Fibroblast of villous mesenchyme (primary cell): ENCODE measurements around the gene ZNF814. TPM values are rescaled to one million over a fixed set of nuclear protein-coding genes. Genes with fewer than 3 reads are reported as not detected.
A peak's percentile ranks its signal among the peaks of the same experiment; 100 is the strongest.

ENCODE experiments used
- DNase-seq: peaks from one replicate; pipeline ENCODE4 v3.0.0-alpha.2; 2010; ENCODE audit warnings: low read depth
- H3K4me3 ChIP-seq: 2 replicates; pipeline ENCODE4 v1.5.1; 2011; ENCODE audit warnings: low read depth, mild to moderate bottlenecking, low read length
- CTCF ChIP-seq: IDR thresholded peaks from 2 replicates; pipeline ENCODE4 v1.5.1; 2012; ENCODE audit warnings: low read depth, mild to moderate bottlenecking, low read length; ENCODE audit not compliant: insufficient read depth
- total RNA-seq: library from RNA; depleted of rRNA; stranded (reverse); fragments of >200 nt; gene quantifications from 2 replicates; pipeline ENCODE4 v1.2.3, GENCODE V29; 2012

Gene ZNF814
- total RNA-seq, 1 donor = 7.8 TPM

- no peak overlapping the region for H3K4me3 ChIP-seq
- DNase-seq = peak; percentile 80
- TF ChIP-seq CTCF = no peak
Measured at GRCh38 chr19:57807541-57807940, 81.3 kb downstream of the ZNF814 start.

- peak; percentile 84 for DNase-seq
- peak overlapping the region; percentile 72 for H3K4me3 ChIP-seq
- no peak for TF ChIP-seq CTCF
Measured at GRCh38 chr19:57803594-57804325, 85.1 kb downstream of the ZNF814 start.

GRCh38 chr19:57803265-57803593 lies 85.6 kb downstream of the ZNF814 start:
- DNase-seq = no peak
- no peak for TF ChIP-seq CTCF
- H3K4me3 ChIP-seq = peak overlapping the region; percentile 72

- no peak for TF ChIP-seq CTCF
- no peak overlapping the region for H3K4me3 ChIP-seq
- no peak for DNase-seq
Measured at GRCh38 chr19:57802269-57802668, 86.6 kb downstream of the ZNF814 start.

- no peak for TF ChIP-seq CTCF
- no peak overlapping the region for H3K4me3 ChIP-seq
- no peak for DNase-seq
Measured at GRCh38 chr19:57800696-57801095, 88.1 kb downstream of the ZNF814 start.

Other genes starting within 250 kb of the ZNF814 start
- not detected in 2 replicates for gene ZSCAN4, start 220.1 kb downstream of the ZNF814 start, total RNA-seq
- gene ZNF551, start 207.1 kb downstream of the ZNF814 start, total RNA-seq = 6.4 and 6.5 TPM in 2 replicates
- 1.3 and 1.7 TPM in 2 replicates for gene ZNF154, start 179.8 kb downstream of the ZNF814 start, total RNA-seq
- gene ZNF671, start 161.4 kb downstream of the ZNF814 start, total RNA-seq = 5.8 and 6.9 TPM in 2 replicates
- gene ZNF776, start 142.2 kb downstream of the ZNF814 start, total RNA-seq = 11.9 and 14.7 TPM in 2 replicates
- 12.2 and 22.9 TPM in 2 replicates for gene ZNF586, start 119.4 kb downstream of the ZNF814 start, total RNA-seq
- 7.4 and 12.1 TPM in 2 replicates for gene ZNF552, start 74.1 kb downstream of the ZNF814 start, total RNA-seq
- 25.1 and 28.1 TPM in 2 replicates for gene ZNF587B, start 58.7 kb downstream of the ZNF814 start, total RNA-seq
- 22.2 and 29.8 TPM in 2 replicates for gene ZNF587, start 39.2 kb downstream of the ZNF814 start, total RNA-seq
- gene ZNF417, start 27.6 kb upstream of the ZNF814 start, total RNA-seq = 12.2 and 19.4 TPM in 2 replicates
- 3.5 and 5.2 TPM in 2 replicates for gene ZNF418, start 46.4 kb upstream of the ZNF814 start, total RNA-seq
- 4.8 and 5.2 TPM in 2 replicates for gene ZNF256, start 58.7 kb upstream of the ZNF814 start, total RNA-seq
- under 0.01 and 0.32 TPM in 2 replicates for gene C19orf18, start 85.5 kb upstream of the ZNF814 start, total RNA-seq
- 13.8 and 16.8 TPM in 2 replicates for gene ZNF606, start 113.8 kb upstream of the ZNF814 start, total RNA-seq
- gene ZSCAN1, start 145.0 kb upstream of the ZNF814 start, total RNA-seq = not detected in 2 replicates
- 1.6 and 4.3 TPM in 2 replicates for gene ZNF135, start 170.2 kb upstream of the ZNF814 start, total RNA-seq
- gene ZSCAN18, start 209.2 kb upstream of the ZNF814 start, total RNA-seq = 10.6 and 16.0 TPM in 2 replicates